ENCODE results near the gene CAMK2B. TPM values are rescaled to one million over a fixed set of nuclear protein-coding genes. Genes with fewer than 3 reads are reported as not detected.

The CAMK2B gene
- total RNA-seq, 4 donors from 2014 or later, result 0.26 to 0.95 (median 0.69) TPM

DNA sequence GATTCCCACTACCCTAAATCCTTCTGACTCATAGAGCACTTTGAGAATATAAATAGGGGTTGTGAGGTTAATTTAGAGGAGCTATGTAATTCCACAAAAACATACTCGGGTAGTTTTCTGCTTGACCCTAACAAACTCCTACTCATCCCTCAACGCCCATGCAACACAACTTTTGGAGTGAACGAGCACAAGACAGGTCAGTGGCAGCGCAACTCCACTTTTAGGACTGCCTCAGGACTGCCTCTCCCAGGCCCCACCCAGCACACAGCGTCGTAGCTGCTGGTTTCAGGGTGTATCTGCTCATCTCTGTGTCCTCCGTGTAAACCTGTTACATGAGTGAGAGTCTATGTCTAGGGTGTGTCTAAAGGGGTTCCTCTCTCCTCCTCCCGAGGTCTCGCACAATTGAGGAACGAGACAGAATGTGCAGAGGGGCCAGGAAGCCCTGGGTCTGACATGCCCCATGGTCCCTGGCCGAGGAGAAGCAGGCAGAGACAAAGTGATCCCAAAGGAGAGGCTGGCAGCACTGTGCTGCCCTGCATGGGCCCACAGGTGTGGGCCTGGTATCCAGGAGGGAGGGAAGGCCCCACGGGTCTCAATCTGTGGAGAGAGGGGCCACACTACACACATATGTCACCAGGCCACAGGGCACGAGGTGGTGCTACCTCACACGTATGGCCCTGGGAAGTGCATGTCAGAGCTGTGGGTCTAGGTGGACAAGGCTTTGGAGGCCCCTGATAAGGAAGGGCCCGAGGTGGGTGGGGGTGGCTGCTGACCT, 45.5 kb downstream of the CAMK2B start:
- H3K4me1 ChIP-seq, result no peaks in the 10 kb centered on the region
- no peak for DNase-seq
- no peaks in the 10 kb centered on the region for H3K9me3 ChIP-seq
- intact Hi-C loops (cut with DNase I), result no loop called here
- WGBS, 2 donors, result 71 to 83% methylated on average over 9 to 10 of the region's 15 CpGs
- H3K36me3 ChIP-seq, result no peaks in the 10 kb centered on the region
- H3K4me3 ChIP-seq, result no peak overlapping the region
- TF ChIP-seq, protein P1, sequence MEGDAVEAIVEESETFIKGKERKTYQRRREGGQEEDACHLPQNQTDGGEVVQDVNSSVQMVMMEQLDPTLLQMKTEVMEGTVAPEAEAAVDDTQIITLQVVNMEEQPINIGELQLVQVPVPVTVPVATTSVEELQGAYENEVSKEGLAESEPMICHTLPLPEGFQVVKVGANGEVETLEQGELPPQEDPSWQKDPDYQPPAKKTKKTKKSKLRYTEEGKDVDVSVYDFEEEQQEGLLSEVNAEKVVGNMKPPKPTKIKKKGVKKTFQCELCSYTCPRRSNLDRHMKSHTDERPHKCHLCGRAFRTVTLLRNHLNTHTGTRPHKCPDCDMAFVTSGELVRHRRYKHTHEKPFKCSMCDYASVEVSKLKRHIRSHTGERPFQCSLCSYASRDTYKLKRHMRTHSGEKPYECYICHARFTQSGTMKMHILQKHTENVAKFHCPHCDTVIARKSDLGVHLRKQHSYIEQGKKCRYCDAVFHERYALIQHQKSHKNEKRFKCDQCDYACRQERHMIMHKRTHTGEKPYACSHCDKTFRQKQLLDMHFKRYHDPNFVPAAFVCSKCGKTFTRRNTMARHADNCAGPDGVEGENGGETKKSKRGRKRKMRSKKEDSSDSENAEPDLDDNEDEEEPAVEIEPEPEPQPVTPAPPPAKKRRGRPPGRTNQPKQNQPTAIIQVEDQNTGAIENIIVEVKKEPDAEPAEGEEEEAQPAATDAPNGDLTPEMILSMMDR (IDR thresholded peaks at IDR 0.05), result no peak
- no peak for TF ChIP-seq POLR2A (IDR thresholded peaks at IDR 0.05)
- no peak overlapping the region for H3K27ac ChIP-seq
- H3K27me3 ChIP-seq, result peaks cover 0 to 22% (median 0%) of the 10 kb centered on the region in 4 donors

DNA sequence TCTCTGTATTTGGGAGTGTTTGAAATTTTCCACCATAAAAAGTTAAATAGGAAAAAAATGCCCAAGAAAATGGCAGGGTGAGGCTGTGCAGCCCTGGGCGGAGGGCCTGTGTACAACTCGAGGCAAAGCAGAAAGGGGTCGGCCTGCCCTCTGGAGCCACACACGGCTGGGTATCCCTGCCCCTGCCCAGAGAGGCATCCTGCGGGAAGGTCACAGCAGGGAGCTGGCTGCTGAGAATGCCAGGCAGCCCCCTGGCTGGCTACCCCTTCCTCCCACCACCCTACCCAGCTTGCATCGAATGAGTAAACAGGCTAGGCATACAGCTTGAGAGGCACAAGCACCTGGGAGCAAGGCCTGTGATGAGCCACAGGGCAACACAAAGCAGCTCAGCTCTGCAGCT, 46.1 kb downstream of the CAMK2B start:
- Histone ChIP-seq H3K4me3 (no peak overlapping the region), H3K27me3 (peaks cover 0 to 28% (median 0%) of the 10 kb centered on the region in 4 donors), H3K27ac (no peak overlapping the region), H3K4me1 (no peaks in the 10 kb centered on the region), H3K9me3 (no peaks in the 10 kb centered on the region), H3K36me3 (no peaks in the 10 kb centered on the region)
- no peak for DNase-seq
- TF ChIP-seq, protein P1 (IDR thresholded peaks at IDR 0.05), result no peak
- no peak for TF ChIP-seq POLR2A (IDR thresholded peaks at IDR 0.05)
- WGBS, 2 donors, result 67 to 84% methylated on average over 3 to 5 of the region's 6 CpGs
- intact Hi-C loops (cut with DNase I), result no loop called here

DNA sequence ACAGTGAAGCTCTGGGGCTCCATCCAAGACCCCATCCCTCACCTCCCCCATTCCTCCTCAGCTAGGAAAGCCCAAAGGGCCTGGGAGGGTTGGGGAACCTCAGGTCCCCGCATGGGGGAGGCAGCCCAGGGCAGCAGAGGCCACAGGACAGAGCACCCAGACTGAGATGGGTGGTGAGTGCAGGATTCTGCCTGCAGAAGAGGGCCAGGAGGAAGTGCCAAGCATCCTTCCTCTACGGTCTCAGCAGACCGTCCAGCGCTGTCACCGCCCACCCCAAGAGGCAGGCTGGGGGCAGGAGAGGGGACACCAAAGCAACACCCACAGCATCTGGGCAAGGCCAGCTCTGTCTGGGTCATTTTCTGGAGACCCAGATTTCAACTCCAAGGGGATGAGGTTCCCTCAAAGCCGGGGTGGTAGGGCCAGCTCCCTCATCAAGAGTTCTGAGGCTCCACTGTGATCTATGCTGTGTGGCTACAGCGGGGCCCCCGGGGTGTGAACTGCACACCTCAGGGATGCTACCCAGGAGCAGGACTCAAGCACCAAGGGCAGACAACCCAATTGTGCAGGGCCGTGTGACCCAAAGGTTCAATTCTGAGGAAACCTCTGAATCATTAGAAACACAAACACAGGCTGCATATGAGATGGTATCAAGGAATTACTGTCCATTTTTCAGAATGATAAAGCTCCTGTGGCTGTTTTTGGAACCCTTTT, 46.8 kb downstream of the CAMK2B start:
- no peaks in the 10 kb centered on the region for H3K4me1 ChIP-seq
- no peak overlapping the region for H3K4me3 ChIP-seq
- no peak overlapping the region for H3K27ac ChIP-seq
- DNase-seq, result no peak
- H3K27me3 ChIP-seq, result peaks cover 0 to 28% (median 0%) of the 10 kb centered on the region in 4 donors
- intact Hi-C loops (cut with DNase I), result no loop called here
- TF ChIP-seq, protein P1 (IDR thresholded peaks at IDR 0.05), result no peak
- TF ChIP-seq POLR2A (IDR thresholded peaks at IDR 0.05), result no peak
- H3K9me3 ChIP-seq, result no peaks in the 10 kb centered on the region
- H3K36me3 ChIP-seq, result no peaks in the 10 kb centered on the region
- WGBS, 2 donors, result 43% methylated on average over 1 of the region's 9 CpGs; no CpG with 5 or more reads in 1 of the 2 donors

DNA sequence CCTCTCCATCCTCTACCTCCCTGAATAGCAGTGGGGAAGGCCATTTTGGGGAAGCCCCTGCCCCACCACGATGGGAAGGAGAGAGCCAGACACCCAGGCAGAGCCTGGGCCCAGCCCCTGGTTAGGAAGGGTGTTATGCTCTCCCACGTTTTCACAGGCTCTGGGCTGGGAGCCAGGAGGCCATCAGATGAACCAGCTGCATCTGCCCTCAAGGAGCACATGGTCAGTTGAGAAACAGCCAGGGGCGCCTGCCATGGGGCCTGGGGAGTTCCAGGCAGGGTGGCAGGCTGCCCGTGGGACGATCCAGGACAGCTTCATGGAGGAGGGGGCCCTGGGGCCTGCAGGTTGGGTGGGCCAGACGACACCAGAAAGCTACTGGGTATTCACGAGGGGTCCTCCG, 47.5 kb downstream of the CAMK2B start:
- H3K4me1 ChIP-seq, result no peaks in the 10 kb centered on the region
- H3K9me3 ChIP-seq, result no peaks in the 10 kb centered on the region
- intact Hi-C loops (cut with DNase I), result no loop called here
- H3K27me3 ChIP-seq, result peaks cover 0 to 28% (median 0%) of the 10 kb centered on the region in 4 donors
- H3K27ac ChIP-seq, result no peak overlapping the region
- no peak overlapping the region for H3K4me3 ChIP-seq
- DNase-seq, result no peak
- 71% methylated on average over 4 of the region's 8 CpGs; no CpG with 5 or more reads in 1 of the 2 donors for WGBS, 2 donors
- TF ChIP-seq, protein P1 (IDR thresholded peaks at IDR 0.05), result no peak
- no peak for TF ChIP-seq POLR2A (IDR thresholded peaks at IDR 0.05)
- H3K36me3 ChIP-seq, result no peaks in the 10 kb centered on the region

DNA sequence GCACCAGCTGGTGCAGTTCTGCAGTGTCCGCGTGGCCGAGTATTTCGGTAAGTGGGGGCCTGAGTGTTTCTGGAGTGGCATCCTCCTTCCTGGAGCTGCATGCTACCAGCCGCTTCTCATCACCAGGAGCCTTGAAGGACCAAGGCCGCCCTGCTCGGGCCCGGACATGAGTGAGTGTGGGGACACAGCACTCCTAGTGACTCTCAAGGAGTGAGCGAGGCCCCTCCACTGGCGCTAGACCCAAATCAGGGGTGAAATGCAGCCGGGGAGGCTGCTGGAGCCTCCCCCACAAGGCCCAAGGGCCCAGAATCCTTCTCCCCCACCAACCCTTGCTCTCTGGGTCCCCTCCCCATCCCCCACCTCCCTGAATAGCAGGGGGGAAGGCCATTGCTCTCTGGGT, 48.0 kb downstream of the CAMK2B start:
- TF ChIP-seq POLR2A (IDR thresholded peaks at IDR 0.05), result no peak
- TF ChIP-seq, protein P1 (IDR thresholded peaks at IDR 0.05), result no peak
- 86 to 96% methylated on average over 5 to 9 of the region's 11 CpGs for WGBS, 2 donors
- intact Hi-C loops (cut with DNase I), result no loop called here
- no peak for DNase-seq
- peaks cover 0 to 28% (median 0%) of the 10 kb centered on the region in 4 donors for H3K27me3 ChIP-seq
- H3K4me1 ChIP-seq, result no peaks in the 10 kb centered on the region
- H3K9me3 ChIP-seq, result no peaks in the 10 kb centered on the region
- no peak overlapping the region for H3K27ac ChIP-seq
- no peak overlapping the region for H3K4me3 ChIP-seq
- no peaks in the 10 kb centered on the region for H3K36me3 ChIP-seq

Data from esophagus squamous epithelium (tissue), 5 donors.